HG02571 (cell line): ENCODE results near the gene NDUFA13.

Experiments used
- ATAC-seq: cut with Tn5 transposase; IDR thresholded peaks from one replicate; pipeline ENCODE4 v1.9.1; 2021; ENCODE audit warnings: mild to moderate bottlenecking, moderate library complexity; ENCODE audit not compliant: unreplicated experiment

The NDUFA13 gene

DNA sequence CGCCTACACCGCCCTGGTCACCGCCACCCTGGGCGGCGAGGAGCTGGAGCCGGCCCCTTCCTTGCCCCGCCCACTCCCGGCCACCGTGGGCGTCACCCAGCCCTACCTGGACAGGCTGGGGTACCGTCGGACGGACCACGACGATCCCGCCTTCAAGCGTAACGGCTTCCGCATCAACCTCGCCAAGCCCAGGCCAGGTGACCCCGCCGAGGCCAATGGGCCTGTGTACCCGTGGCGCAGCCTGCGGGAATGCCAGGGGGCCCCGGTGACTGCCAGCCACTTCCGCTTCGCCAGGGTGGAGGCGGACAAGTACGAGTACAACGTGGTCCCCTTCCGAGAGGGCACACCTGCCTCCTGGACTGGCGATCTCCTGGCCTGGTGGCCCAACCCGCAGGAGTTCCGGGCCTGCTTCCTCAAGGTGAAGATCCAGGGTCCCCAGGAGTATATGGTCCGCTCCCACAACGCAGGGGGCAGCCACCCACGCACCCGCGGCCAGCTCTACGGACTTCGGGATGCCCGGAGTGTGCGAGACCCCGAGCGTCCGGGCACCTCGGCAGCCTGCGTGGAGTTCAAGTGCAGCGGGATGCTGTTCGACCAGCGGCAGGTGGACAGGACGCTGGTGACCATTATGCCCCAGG, 29.0 kb downstream of the NDUFA13 start:
- ATAC-seq: no peak

DNA sequence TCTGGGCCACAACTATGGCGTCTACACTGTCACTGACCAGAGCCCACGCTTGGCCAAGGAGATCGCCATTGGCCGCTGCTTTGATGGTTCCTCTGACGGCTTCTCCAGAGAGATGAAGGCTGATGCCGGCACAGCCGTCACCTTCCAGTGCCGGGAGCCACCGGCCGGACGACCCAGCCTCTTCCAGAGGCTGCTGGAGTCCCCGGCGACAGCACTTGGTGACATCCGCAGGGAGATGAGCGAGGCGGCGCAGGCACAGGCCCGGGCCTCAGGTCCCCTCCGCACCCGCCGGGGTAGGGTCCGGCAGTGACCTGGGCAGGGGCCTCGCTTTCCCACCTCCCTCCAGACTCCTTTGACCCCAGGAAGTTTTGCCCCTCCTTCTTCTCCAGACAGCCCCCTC, 29.7 kb downstream of the NDUFA13 start:
- ATAC-seq: no peak

- ATAC-seq: no peak
These were observed 30.7 kb downstream of the NDUFA13 start for GRCh38 chr19:19546751-19547162.

GRCh38 chr19:19547674-19548336, 31.8 kb downstream of the NDUFA13 start:
- no peak for ATAC-seq

- ATAC-seq: no peak
These were observed 33.1 kb downstream of the NDUFA13 start for GRCh38 chr19:19548915-19549759.

DNA sequence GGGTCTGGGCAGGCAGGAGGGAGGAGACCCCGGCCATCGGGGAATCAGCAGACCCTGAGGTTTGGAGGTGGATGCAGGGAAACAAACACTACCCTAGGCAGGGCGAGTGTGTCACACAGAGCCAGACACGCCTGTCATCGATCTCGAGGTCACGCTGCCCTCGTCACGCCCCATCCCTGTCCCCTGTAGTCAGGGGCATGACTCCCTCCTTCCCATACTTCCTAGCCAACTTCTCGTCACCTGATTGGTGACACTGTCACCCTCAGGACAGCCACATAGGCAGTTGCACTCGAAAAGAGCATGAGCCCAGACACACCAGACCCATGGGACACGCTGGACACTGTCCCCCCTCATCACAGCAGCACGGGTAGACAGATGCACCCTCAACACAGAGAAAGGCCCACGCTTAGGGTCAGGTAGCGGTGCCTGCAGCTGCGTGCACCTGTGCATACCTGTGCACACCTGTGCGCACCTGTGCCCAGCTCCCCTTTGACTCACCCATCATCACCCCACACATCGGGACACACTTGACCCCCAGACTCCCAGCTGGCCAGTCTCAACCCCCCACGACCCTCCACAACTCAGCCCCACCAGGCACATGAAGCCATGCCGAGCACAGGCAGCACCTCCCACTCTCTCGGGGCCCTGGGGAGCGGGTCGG, 33.9 kb downstream of the NDUFA13 start:
- no peak for ATAC-seq

DNA sequence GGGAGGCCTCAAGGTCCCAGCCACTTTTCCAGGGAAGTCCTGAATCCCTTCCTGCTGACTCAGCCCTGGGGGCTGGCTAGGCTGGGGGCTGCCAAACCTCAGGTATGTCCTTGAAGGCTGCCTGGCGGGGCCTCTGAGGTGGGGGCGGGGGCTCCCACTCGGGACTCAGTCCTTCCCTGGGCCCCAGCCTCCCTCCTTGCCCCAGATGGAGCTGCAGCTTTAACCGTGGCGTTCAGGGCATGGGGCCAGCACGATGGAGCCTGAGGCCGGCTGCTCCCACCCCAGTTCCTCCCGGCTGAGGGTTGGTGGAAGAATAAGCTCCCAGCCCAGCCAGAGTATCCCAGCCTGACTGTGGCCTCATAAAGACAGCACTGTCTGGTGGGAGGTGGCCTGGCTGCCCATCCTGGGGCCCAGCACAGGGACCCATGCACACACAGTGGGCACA, 34.5 kb downstream of the NDUFA13 start:
- no peak for ATAC-seq

DNA sequence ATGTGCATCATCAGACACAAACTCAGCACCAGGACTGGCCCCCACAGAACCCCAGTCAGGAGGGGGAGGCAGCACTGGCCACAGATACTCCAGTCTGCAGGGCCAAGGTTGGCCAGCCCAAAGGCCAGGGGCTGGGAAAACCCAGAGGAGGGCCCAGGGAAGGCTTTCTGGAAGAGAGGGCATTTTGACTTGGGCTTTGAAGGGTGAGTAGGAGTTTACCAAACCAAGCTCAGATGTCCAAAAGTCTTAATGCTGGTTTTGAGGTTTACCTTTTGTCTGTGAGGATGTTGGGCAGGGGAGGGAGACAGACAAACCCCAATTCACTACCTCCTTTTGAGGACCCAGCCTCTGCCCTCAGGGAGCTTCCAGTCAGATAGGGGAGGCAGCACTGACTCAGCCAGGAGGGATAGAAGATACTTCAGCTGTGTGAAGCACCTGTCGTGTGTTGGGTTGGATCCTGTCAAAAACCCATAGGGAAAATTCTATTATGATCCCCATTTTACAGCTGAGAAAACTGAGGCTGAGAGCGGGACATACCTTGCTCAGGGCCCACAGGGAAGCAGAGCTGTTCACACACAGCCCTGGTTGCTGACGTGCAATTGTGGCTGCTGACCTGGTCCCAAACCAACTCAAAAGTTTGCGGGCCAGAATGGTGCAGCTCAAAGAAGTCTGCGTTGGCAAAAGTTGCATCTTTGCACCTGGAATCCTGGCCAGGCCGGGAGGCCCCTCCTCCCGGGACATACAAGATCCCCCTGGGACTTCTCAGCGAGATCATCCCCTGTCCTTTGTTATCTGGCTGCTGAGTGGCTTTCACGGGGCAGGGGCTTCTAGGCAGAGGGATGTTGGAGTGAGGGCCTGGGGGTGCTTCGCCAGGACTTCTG, 35.2 kb downstream of the NDUFA13 start:
- ATAC-seq: no peak

DNA sequence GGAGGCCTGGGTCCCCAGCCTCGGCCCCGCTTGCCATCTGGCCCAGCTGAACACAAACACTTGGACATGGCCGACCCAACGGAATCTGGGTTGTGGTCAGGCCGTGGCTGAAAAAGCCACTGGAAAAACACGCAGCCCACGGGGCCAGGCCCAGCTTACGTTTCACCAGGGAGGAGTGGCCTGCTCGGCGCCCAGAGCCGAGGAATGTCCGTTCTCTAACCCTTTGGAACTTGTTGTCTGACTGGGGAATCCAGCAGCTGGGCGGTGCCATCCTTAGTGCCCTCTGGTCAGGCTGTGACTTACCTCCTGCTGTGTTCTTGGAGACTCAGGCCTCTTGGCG, 35.8 kb downstream of the NDUFA13 start:
- no peak for ATAC-seq

DNA sequence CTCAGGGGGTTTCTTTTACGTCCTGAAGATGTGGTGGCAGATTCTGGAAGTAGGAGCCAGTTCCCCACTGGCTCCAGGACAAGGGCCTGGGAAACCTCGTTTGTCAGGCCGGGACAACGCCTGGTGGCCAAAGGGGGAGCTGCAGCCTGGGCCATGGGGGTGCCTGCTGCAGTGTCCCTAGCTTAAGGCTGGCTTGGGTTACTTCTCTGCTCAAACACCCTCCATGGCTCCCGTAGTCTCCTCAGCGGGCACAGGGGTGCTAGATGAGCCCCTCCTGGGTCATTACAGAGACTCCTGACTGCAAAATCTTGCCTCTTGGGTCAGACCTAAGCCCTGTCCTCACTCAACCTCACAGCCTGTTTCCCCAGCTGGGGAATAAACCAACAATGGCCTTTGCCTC, 36.8 kb downstream of the NDUFA13 start:
- no peak for ATAC-seq

GRCh38 chr19:19553670-19554069, 37.6 kb downstream of the NDUFA13 start:
- ATAC-seq: no peak

GRCh38 chr19:19554074-19555023, 38.3 kb downstream of the NDUFA13 start:
- no peak for ATAC-seq

- no peak for ATAC-seq
These were observed 42.0 kb downstream of the NDUFA13 start for GRCh38 chr19:19558055-19558454.

- no peak for ATAC-seq
These were observed 42.6 kb downstream of the NDUFA13 start for GRCh38 chr19:19558636-19559035.

DNA sequence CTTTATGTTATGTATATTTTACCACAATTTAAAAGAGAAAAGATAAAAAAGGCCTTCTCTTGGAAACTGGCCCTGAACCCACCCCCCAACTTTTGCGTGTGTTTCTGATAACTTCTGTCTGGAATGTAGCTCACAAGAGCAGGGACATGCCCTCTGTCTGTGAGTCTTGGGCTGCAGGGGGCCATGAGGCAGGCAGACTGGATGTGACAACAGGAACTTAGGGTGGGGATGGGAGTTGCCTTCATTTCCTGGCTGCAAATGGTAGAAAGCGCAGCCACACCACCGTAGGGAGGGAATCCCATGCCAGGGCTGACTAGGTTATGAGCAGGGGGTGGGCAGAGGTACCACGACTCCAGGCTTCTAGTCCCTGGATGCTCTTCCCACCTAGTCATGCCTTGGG, 43.9 kb downstream of the NDUFA13 start:
- ATAC-seq: no peak

- ATAC-seq: no peak
These were observed 46.1 kb downstream of the NDUFA13 start for GRCh38 chr19:19561946-19562664.

- no peak for ATAC-seq
These were observed 46.8 kb downstream of the NDUFA13 start for GRCh38 chr19:19562665-19563347.

GRCh38 chr19:19563348-19563848, 47.4 kb downstream of the NDUFA13 start:
- ATAC-seq: no peak
